Measurements from ENCODE around the gene LRCH1. TPM values are rescaled to one million over a fixed set of nuclear protein-coding genes. Genes with fewer than 3 reads are reported as not detected.

The LRCH1 gene
- total and polyA plus RNA-seq, 10 of the 15 experiments (the other 5 are each of a cell fraction or from before 2014, with no cell fraction given): 5.3 to 48.9 (median 14.4) TPM

DNA sequence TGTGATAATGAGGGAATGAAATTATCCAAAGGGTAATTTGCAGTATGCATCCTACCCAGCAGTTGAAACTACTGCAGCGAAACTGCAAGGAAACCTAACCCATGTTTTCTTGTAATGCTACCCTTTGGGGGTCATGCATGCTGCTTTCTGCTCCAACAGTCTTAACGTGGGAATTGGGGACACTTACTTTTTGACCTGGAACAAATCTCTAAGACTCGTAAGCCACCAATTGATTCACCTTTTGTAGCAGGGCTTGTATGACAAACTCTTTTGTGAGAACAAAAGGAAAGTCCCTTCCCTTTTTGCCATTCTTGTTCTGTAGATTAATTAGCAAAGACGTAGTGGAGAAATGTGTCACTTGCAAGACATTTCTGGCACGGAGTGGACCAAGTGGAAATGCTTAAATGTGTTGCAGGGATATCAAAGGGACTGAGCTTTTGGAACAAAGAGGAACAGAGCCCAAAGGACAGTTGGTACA lies 27.4 kb downstream of the LRCH1 start (continued):
- TF ChIP-seq, protein P1, sequence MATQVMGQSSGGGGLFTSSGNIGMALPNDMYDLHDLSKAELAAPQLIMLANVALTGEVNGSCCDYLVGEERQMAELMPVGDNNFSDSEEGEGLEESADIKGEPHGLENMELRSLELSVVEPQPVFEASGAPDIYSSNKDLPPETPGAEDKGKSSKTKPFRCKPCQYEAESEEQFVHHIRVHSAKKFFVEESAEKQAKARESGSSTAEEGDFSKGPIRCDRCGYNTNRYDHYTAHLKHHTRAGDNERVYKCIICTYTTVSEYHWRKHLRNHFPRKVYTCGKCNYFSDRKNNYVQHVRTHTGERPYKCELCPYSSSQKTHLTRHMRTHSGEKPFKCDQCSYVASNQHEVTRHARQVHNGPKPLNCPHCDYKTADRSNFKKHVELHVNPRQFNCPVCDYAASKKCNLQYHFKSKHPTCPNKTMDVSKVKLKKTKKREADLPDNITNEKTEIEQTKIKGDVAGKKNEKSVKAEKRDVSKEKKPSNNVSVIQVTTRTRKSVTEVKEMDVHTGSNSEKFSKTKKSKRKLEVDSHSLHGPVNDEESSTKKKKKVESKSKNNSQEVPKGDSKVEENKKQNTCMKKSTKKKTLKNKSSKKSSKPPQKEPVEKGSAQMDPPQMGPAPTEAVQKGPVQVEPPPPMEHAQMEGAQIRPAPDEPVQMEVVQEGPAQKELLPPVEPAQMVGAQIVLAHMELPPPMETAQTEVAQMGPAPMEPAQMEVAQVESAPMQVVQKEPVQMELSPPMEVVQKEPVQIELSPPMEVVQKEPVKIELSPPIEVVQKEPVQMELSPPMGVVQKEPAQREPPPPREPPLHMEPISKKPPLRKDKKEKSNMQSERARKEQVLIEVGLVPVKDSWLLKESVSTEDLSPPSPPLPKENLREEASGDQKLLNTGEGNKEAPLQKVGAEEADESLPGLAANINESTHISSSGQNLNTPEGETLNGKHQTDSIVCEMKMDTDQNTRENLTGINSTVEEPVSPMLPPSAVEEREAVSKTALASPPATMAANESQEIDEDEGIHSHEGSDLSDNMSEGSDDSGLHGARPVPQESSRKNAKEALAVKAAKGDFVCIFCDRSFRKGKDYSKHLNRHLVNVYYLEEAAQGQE (IDR thresholded peaks at IDR 0.05; ENCODE audit: low read depth, low read length): no peak
- TF ChIP-seq CREM (IDR thresholded peaks at IDR 0.05; ENCODE audit: low read depth) (peak; percentile 53; the same call in 1 of the 2 replicates), RELA (IDR thresholded peaks at IDR 0.05; ENCODE audit: borderline replicate concordance, partially characterized antibody) (peak; percentile 66), MYC (IDR thresholded peaks at IDR 0.05; ENCODE audit: insufficient read depth, insufficient read length, insufficient replicate concordance, low read length, severe bottlenecking) (no peak), IKZF1 (conservative IDR thresholded peaks at IDR 0.05) (peak; percentile 78), MXI1 (IDR thresholded peaks at IDR 0.05; ENCODE audit: low read depth, low read length) (no peak), CEBPB (IDR thresholded peaks at IDR 0.05; ENCODE audit: borderline replicate concordance in 1 of 2, low read depth in 2 of 2, low read length in 2 of 2) (0 out of 4 replicates have a peak, but pooled peaks of 1 of the 2 experiments have one; percentile 60), SUPT20H (IDR thresholded peaks at IDR 0.05; ENCODE audit: borderline replicate concordance, control insufficient read depth, low read depth, low read length) (no peak), ASH2L (IDR thresholded peaks at IDR 0.05; ENCODE audit: borderline replicate concordance, low read depth) (no peak), RB1 (IDR thresholded peaks at IDR 0.05; ENCODE audit: borderline replicate concordance) (no peak), STAT3 (IDR thresholded peaks at IDR 0.05; ENCODE audit: low read depth, low read length) (no peak), ZNF217 (IDR thresholded peaks at IDR 0.05) (no peak), GABPA (IDR thresholded peaks at IDR 0.05; ENCODE audit: low read depth) (no peak), SMAD5 (IDR thresholded peaks at IDR 0.05; ENCODE audit: low read depth) (0 out of 2 replicates have a peak, but pooled peaks have one; percentile 23), SMAD1 (IDR thresholded peaks at IDR 0.05; ENCODE audit: low read depth, partially characterized antibody) (peak; percentile 50), CHD4 (IDR thresholded peaks at IDR 0.05) (no peak), JUND (IDR thresholded peaks at IDR 0.05; ENCODE audit: low read depth, low read length) (no peak), ETV6 (conservative IDR thresholded peaks at IDR 0.05 in 1 of 2, IDR thresholded peaks at IDR 0.05 in 1 of 2; ENCODE audit: borderline replicate concordance in 1 of 2, low read depth in 1 of 2) (no peak), TARDBP (IDR thresholded peaks at IDR 0.05; ENCODE audit: borderline replicate concordance) (no peak), EZH2 (IDR thresholded peaks at IDR 0.05; ENCODE audit: borderline replicate concordance, control insufficient read depth, low read depth, low read length) (no peak), TBL1XR1 (IDR thresholded peaks at IDR 0.05; ENCODE audit: low read depth, low read length) (no peak)
- TF ChIP-seq, protein P2, sequence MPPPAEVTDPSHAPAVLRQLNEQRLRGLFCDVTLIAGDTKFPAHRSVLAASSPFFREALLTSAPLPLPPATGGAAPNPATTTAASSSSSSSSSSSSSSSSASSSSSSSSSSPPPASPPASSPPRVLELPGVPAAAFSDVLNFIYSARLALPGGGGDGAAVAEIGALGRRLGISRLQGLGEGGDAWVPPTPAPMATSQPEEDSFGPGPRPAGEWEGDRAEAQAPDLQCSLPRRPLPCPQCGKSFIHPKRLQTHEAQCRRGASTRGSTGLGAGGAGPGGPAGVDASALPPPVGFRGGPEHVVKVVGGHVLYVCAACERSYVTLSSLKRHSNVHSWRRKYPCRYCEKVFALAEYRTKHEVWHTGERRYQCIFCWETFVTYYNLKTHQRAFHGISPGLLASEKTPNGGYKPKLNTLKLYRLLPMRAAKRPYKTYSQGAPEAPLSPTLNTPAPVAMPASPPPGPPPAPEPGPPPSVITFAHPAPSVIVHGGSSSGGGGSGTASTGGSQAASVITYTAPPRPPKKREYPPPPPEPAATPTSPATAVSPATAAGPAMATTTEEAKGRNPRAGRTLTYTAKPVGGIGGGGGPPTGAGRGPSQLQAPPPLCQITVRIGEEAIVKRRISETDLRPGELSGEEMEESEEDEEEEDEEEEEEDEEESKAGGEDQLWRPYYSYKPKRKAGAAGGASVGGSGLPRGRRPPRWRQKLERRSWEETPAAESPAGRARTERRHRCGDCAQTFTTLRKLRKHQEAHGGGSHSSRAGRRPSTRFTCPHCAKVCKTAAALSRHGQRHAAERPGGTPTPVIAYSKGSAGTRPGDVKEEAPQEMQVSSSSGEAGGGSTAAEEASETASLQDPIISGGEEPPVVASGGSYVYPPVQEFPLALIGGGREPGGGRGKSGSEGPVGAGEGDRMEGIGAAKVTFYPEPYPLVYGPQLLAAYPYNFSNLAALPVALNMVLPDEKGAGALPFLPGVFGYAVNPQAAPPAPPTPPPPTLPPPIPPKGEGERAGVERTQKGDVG (CRISPR knock-in tag; IDR thresholded peaks at IDR 0.05): no peak
- TF ChIP-seq, protein P3, sequence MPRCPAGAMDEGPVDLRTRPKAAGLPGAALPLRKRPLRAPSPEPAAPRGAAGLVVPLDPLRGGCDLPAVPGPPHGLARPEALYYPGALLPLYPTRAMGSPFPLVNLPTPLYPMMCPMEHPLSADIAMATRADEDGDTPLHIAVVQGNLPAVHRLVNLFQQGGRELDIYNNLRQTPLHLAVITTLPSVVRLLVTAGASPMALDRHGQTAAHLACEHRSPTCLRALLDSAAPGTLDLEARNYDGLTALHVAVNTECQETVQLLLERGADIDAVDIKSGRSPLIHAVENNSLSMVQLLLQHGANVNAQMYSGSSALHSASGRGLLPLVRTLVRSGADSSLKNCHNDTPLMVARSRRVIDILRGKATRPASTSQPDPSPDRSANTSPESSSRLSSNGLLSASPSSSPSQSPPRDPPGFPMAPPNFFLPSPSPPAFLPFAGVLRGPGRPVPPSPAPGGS (IDR thresholded peaks at IDR 0.05; ENCODE audit: borderline replicate concordance, insufficient read depth, low read depth, low read length, poor library complexity, severe bottlenecking): peak; percentile 29

Data from GM12878 (cell line).